ENCODE measurements around the gene PRR33. TPM values are rescaled to one million over a fixed set of nuclear protein-coding genes. Genes with fewer than 3 reads are reported as not detected.
"Not testable (repeated sequence)": the region's sequence is repeated elsewhere in the genome, so short reads cannot be mapped to it uniquely, and the experiment has no call there.

PRR33 gene
- not detected for total RNA-seq

GRCh38 chr11:1891831-1892115 is at the start of gene PRR33:
TSS of gene PRR33 (minus strand) at chr11:1891895. CDS start at chr11:1890584, 1,311 bp downstream.
- no peak for DNase-seq (ENCODE audit: low spot score)

GRCh38 chr11:1939788-1940187 is 48.1 kb upstream of the PRR33 start:
- not testable (repeated sequence) for DNase-seq (ENCODE audit: low spot score)

GRCh38 chr11:1939006-1939625 is 47.4 kb upstream of the PRR33 start:
- DNase-seq (ENCODE audit: low spot score): no peak

GRCh38 chr11:1938343-1939005 is 46.8 kb upstream of the PRR33 start:
- DNase-seq (ENCODE audit: low spot score): no peak

- DNase-seq (ENCODE audit: low spot score): no peak
These were observed 46.1 kb upstream of the PRR33 start for GRCh38 chr11:1937616-1938342.

- no peak for DNase-seq (ENCODE audit: low spot score)
These were observed 45.3 kb upstream of the PRR33 start for GRCh38 chr11:1936781-1937615.

- DNase-seq (ENCODE audit: low spot score): no peak
These were observed 44.5 kb upstream of the PRR33 start for GRCh38 chr11:1936072-1936780.

- DNase-seq (ENCODE audit: low spot score): no peak
These were observed 43.7 kb upstream of the PRR33 start for GRCh38 chr11:1935156-1936071.

GRCh38 chr11:1934335-1935155 is 42.9 kb upstream of the PRR33 start:
- DNase-seq (ENCODE audit: low spot score): no peak

- no peak for DNase-seq (ENCODE audit: low spot score)
These were observed 42.0 kb upstream of the PRR33 start for GRCh38 chr11:1933416-1934334.

- DNase-seq (ENCODE audit: low spot score): no peak
These were observed 41.0 kb upstream of the PRR33 start for GRCh38 chr11:1932681-1933080.

GRCh38 chr11:1932105-1932480 is 40.4 kb upstream of the PRR33 start:
- no peak for DNase-seq (ENCODE audit: low spot score)

- no peak for DNase-seq (ENCODE audit: low spot score)
These were observed 39.8 kb upstream of the PRR33 start for GRCh38 chr11:1931341-1932104.

- no peak for DNase-seq (ENCODE audit: low spot score)
These were observed 38.8 kb upstream of the PRR33 start for GRCh38 chr11:1930462-1930830.

GRCh38 chr11:1929621-1930461 is 38.1 kb upstream of the PRR33 start:
- no peak for DNase-seq (ENCODE audit: low spot score)

- no peak for DNase-seq (ENCODE audit: low spot score)
These were observed 37.3 kb upstream of the PRR33 start for GRCh38 chr11:1928891-1929541.
